Stimulated activated CD8-positive, alpha-beta memory T cell treated with anti-CD3 and anti-CD28 coated beads, Interleukin-4, amount 100 ng/mL, for 24 hours (primary cell): ENCODE measurements around the gene TSPAN9.

Experiments
- DNase-seq: peaks from one replicate; pipeline ENCODE4 v3.0.0-alpha.2; 2020; ENCODE audit warnings: low read depth

The TSPAN9 gene

GRCh38 chr12:3226264-3226663 is 149.1 kb downstream of the TSPAN9 start:
- DNase-seq, result no peak

- DNase-seq, result no peak
Observed at GRCh38 chr12:3227076-3227975, 150.1 kb downstream of the TSPAN9 start.

GRCh38 chr12:3228552-3228951 is 151.4 kb downstream of the TSPAN9 start:
- DNase-seq, result no peak

- DNase-seq, result no peak
Observed at GRCh38 chr12:3229577-3229976, 152.4 kb downstream of the TSPAN9 start.

- no peak for DNase-seq
Observed at GRCh38 chr12:3230758-3231375, 153.7 kb downstream of the TSPAN9 start.

- DNase-seq, result no peak
Observed at GRCh38 chr12:3231399-3231876, 154.3 kb downstream of the TSPAN9 start.

GRCh38 chr12:3233797-3234196 is 156.6 kb downstream of the TSPAN9 start:
- no peak for DNase-seq

- DNase-seq, result peak; percentile 2
Observed at GRCh38 chr12:3236345-3237187, 159.4 kb downstream of the TSPAN9 start.

- no peak for DNase-seq
Observed at GRCh38 chr12:3238196-3238595, 161.0 kb downstream of the TSPAN9 start.

- no peak for DNase-seq
Observed at GRCh38 chr12:3241621-3242020, 164.4 kb downstream of the TSPAN9 start.

- no peak for DNase-seq
Observed at GRCh38 chr12:3242199-3242863, 165.2 kb downstream of the TSPAN9 start.

- DNase-seq, result no peak
Observed at GRCh38 chr12:3243376-3244084, 166.4 kb downstream of the TSPAN9 start.

GRCh38 chr12:3244219-3244750 is 167.1 kb downstream of the TSPAN9 start:
- DNase-seq, result no peak

- no peak for DNase-seq
Observed at GRCh38 chr12:3246253-3246652, 169.1 kb downstream of the TSPAN9 start.

- no peak for DNase-seq
Observed at GRCh38 chr12:3247077-3247476, 169.9 kb downstream of the TSPAN9 start.

GRCh38 chr12:3247629-3248161 is 170.5 kb downstream of the TSPAN9 start:
- DNase-seq, result no peak

GRCh38 chr12:3249081-3249800 is 172.1 kb downstream of the TSPAN9 start:
- DNase-seq, result no peak

GRCh38 chr12:3250034-3250433 is 172.9 kb downstream of the TSPAN9 start:
- no peak for DNase-seq

GRCh38 chr12:3250576-3250975 is 173.4 kb downstream of the TSPAN9 start:
- DNase-seq, result no peak

GRCh38 chr12:3251067-3251466 is 173.9 kb downstream of the TSPAN9 start:
- no peak for DNase-seq
